T follicular helper cell (primary cell): ENCODE results near the gene ALOX15B.
A peak's percentile ranks its signal among the peaks of the same experiment; 100 is the strongest.
"Not testable (repeated sequence)": the region's sequence is repeated elsewhere in the genome, so short reads cannot be mapped to it uniquely, and the experiment has no call there.

Experiments
- DNase-seq: peaks from one replicate; pipeline ENCODE4 v3.0.0-alpha.2; 2020; ENCODE audit warnings: low read depth

The ALOX15B gene

GRCh38 chr17:8013731-8014557 lies 24.9 kb upstream of the ALOX15B start:
- no peak for DNase-seq

DNA sequence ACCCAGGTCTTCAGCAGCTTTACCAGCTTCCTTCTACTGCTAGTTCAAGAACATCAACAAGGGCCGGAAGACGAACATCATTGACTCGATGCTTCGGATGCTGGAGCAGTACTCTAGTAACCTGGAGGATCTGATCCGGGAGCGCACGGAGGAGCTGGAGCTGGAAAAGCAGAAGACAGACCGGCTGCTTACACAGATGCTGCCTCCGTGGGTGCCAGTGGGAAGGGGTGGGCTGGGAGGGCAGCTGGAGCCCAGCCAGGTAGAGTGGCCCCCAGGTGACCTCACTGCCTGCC lies 24.4 kb upstream of the ALOX15B start:
- DNase-seq: no peak

DNA sequence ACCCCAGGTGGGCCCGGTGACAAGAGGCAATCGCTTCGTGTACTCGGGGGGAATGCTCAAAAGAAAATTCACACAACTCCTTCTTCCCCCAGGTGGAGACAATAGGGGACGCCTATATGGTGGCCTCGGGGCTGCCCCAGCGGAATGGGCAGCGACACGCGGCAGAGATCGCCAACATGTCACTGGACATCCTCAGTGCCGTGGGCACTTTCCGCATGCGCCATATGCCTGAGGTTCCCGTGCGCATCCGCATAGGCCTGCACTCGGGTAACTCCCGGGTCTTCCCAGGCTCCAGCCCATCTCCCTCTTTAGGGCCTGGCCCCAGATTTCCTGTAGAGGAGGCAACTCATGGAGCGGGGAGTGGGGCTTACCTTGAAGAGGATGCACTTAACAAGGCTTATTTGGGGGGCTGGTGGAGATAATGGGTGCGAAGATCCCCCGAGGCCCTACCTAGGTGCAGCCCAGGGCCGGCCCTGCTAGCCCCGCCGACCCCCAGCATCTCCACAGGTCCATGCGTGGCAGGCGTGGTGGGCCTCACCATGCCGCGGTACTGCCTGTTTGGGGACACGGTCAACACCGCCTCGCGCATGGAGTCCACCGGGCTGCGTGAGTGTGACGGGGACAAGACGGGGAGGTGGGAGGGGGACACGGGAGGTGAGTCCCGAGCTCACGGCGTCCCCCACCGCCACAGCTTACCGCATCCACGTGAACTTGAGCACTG lies 23.5 kb upstream of the ALOX15B start:
- DNase-seq: no peak

DNA sequence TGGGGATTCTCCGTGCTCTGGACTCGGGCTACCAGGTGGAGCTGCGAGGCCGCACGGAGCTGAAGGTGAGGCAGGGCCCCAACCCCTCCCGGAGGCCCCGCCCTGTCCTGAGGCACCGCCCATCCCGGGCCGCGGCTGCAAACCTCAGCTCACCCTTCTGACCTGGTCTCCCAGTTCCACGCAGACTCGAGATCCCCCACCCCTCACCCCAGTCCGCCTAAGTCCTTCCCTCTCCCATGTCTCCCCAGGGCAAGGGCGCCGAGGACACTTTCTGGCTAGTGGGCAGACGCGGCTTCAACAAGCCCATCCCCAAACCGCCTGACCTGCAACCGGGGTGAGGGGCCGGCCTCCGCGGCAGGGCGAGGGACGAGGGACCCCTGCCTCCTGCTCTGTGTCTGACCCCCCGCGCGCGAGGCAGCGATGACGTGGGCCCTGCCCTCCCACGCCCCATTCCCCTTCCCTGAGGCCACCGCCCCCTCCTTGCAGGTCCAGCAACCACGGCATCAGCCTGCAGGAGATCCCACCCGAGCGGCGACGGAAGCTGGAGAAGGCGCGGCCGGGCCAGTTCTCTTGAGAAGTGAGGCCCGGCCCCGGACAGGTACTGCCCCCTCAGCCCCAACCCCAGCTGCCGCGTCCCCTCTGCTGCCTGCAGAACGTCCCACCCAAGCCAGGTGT lies 22.8 kb upstream of the ALOX15B start:
- DNase-seq: no peak

DNA sequence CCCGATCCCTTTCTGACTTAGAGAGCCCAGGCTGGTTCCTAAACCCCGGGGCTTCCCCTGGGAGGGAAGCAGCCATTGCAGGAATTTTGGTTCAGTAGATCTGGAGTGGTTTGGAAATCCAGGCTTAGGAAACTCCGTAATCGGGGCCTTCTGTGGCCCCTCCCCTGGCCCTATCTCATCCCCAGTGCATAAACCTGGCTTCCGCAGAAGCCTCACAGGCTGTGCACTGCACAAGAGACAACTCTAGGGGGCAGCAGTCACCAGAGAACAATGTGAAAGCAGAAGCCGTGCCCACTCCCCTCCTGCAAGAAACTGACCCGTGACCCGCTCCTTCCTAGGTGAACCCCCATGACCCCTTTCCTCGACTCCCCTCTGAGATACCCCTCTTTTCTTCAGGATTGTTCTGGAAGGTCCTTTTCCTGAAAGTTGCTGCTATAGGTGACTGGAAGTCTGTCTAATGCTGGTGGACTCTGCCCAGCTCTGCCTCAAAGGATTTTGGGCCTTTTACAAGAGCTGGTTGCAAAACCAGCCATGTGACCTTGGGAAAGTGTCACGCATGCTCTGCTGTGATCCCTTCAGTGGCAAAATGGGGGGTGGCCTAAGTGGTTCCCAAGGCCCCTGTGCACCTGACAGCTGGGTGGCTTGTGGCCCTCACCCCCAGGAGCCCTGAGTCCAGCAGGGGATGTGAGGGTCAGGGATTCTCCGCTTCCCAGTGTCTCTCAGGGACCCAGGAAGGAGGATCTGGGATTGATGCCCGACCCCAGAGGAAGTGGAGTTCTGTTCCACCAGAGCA lies 22.0 kb upstream of the ALOX15B start:
- DNase-seq: peak; percentile 18

- DNase-seq: no peak
These were observed 20.4 kb upstream of the ALOX15B start for GRCh38 chr17:8018436-8018835.

- no peak for DNase-seq
These were observed 19.7 kb upstream of the ALOX15B start for GRCh38 chr17:8019166-8019565.

GRCh38 chr17:8019665-8020650 lies 18.9 kb upstream of the ALOX15B start:
- DNase-seq: no peak

GRCh38 chr17:8020776-8021564 lies 17.9 kb upstream of the ALOX15B start:
- DNase-seq: no peak

GRCh38 chr17:8021565-8022359 lies 17.1 kb upstream of the ALOX15B start:
- no peak for DNase-seq

DNA sequence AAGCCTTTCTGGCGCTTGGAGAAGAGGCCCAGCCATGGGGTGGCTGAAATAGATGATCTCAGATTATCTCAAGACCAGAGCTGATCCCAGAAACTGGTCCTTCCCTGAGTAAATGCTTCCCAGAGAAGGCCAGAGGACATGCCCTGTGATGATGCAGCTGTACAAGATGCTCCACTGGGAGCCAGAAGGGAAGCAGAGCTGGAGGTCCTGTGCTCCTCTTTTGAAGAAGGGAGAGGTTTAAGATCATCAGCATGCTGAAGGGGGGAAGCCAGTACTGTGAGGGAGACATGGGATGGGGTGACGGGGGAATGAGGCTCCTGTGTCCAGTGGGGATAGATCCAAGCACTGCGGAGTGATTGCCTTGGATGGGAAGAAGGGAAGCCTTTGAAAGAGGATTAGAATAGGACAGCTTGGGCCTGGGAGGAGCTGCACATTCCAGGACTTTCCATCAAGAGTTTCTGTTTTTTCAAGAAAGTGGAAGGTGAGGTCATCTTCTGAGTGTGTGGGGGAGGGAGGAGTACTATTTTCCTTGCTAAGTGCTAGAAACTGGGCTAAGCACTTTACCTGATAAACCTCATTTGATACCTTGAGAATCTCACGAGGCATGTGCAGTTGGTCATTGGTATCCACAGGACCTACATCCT lies 16.4 kb upstream of the ALOX15B start:
- no peak for DNase-seq

- DNase-seq: not testable (repeated sequence)
These were observed 14.7 kb upstream of the ALOX15B start for GRCh38 chr17:8024161-8024560.

GRCh38 chr17:8025176-8025911 lies 13.5 kb upstream of the ALOX15B start:
- DNase-seq: no peak

DNA sequence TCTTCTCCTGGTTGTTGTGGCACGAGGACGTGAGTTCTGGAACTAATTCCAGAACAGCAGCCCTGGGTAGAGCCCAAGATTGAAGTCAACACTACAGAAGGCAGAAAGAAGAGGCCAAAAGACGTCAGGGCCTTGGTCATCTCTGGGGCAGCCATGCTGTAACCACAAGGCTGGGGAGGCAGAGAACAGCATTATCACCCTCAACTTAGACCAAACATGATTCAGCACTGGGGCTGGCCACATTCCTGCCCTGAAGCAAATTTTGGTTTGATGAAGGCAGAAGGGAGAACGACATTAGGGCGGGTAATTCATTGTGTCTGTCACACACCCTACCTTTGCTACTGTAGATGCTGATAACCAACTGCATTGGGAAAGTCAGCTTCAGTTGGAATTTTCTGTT lies 9.7 kb upstream of the ALOX15B start:
- DNase-seq: no peak

GRCh38 chr17:8031261-8031661 lies 7.6 kb upstream of the ALOX15B start:
- no peak for DNase-seq

GRCh38 chr17:8031950-8032349 lies 6.9 kb upstream of the ALOX15B start:
- DNase-seq: no peak

DNA sequence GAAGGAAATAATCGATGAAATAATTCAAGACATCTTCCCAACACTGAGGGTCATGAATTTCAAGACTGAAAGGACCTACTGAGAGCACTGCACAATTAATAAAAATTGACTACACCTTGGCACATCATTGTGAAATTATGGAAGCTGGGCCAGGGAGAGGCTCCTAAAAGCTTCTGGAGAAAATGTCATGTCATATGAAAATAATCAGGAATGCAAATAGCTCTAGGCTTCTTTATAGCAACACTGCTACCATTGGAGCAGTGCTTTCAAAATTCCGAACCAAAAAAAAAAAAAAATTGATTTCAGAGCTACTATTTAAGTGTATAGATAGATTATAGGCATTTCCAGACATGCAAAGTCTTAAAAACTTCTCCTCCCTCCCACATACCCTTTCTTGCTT lies 6.4 kb upstream of the ALOX15B start:
- no peak for DNase-seq

GRCh38 chr17:8039611-8040168 lies 831 bp downstream of the ALOX15B start:
- DNase-seq: no peak
